ENCODE results near the gene TTL. TPM values are rescaled to one million over a fixed set of nuclear protein-coding genes. Genes with fewer than 3 reads are reported as not detected.

The TTL gene
- total and polyA plus RNA-seq, 2 of the 13 experiments (the other 11 are each of a cell fraction or from before 2014, with no cell fraction given): 19.0 to 59.8 TPM

GRCh38 chr2:112584134-112584890 is 102.4 kb downstream of the TTL start, which contains the start of gene CHCHD5 (continued):
- TF ChIP-seq PBX3 (CRISPR knock-in tag; IDR thresholded peaks at IDR 0.05; ENCODE audit: borderline replicate concordance) (no peak), ZXDC (CRISPR knock-in tag; IDR thresholded peaks at IDR 0.05) (peak; percentile 91; the same call in 1 of the 2 replicates), MXD3 (CRISPR knock-in tag; IDR thresholded peaks at IDR 0.05) (no peak; the same call in 1 of the 2 replicates), YEATS4 (CRISPR knock-in tag; IDR thresholded peaks at IDR 0.05; ENCODE audit: borderline replicate concordance) (peak; percentile 88), NR3C1 (CRISPR knock-in tag; IDR thresholded peaks at IDR 0.05) (no peak), ARNT (IDR thresholded peaks at IDR 0.05) (no peak), DNMT1 (CRISPR knock-in tag; IDR thresholded peaks at IDR 0.05) (no peak), GATA4 (IDR thresholded peaks at IDR 0.05; ENCODE audit: borderline replicate concordance, low read depth) (peak; percentile 74)
